Kidney (tissue), 14 donors: ENCODE data around the gene IRX4. TPM values are rescaled to one million over a fixed set of nuclear protein-coding genes. Genes with fewer than 3 reads are reported as not detected.

Experiments used
- DNase-seq, 5 donors: peaks; one replicate each; pipeline ENCODE4 v3.0.0-alpha.2; 2013 to 2020
- FAIRE-seq: peaks from 2 replicates; lab custom pipeline; 2012; peaks lifted over from hg19 to GRCh38; lab: Jason Lieb, UNC
- H3K27ac ChIP-seq, 2 donors: one replicate each; pipeline ENCODE4 v1.7.0; 2013; ENCODE audit warnings: low read depth in 2 of 2, low read length in 2 of 2, inconsistent platforms in 1 of 2
- H3K27me3 ChIP-seq: one replicate; pipeline ENCODE4 v1.7.1; 2013; ENCODE audit warnings: low read length, inconsistent platforms; ENCODE audit not compliant: control insufficient read depth, insufficient read depth
- H3K36me3 ChIP-seq, 3 donors: one replicate each; pipeline versions ENCODE4 v1.7.0 to v1.7.1; 2013; ENCODE audit warnings: low read length in 3 of 3, control low read depth in 1 of 3, inconsistent platforms in 1 of 3; ENCODE audit not compliant: insufficient read depth in 3 of 3, control insufficient read depth in 2 of 3
- H3K4me1 ChIP-seq, 3 donors: one replicate each; pipeline versions ENCODE4 v1.7.0 to v1.7.1; 2013; ENCODE audit warnings: low read length in 3 of 3, inconsistent platforms in 1 of 3, low read depth in 1 of 3; ENCODE audit not compliant: control insufficient read depth in 2 of 3, insufficient read depth in 2 of 3
- H3K4me3 ChIP-seq, 3 donors: one replicate each; pipeline versions ENCODE4 v1.7.0 to v1.8.1; 2013; ENCODE audit warnings: low read length in 3 of 3, control low read depth in 1 of 3, inconsistent platforms in 1 of 3
- H3K9ac ChIP-seq, 3 donors: one replicate each; pipeline versions ENCODE4 v1.7.0 to v1.7.1; 2013; ENCODE audit warnings: low read length in 3 of 3, control low read depth in 1 of 3, inconsistent platforms in 1 of 3
- H3K9me3 ChIP-seq, 3 donors: one replicate each; pipeline versions ENCODE4 v1.7.0 to v1.7.1; 2013; ENCODE audit warnings: low read length in 3 of 3, control low read depth in 1 of 3, inconsistent platforms in 1 of 3; ENCODE audit not compliant: control insufficient read depth in 2 of 3, insufficient read depth in 1 of 3
- intact Hi-C: fragments of 100-400 bp; cut with DNase I; formaldehyde crosslinking; loops from one replicate; pipeline ENCODE4 v1.11.1; 2022
- polyA plus RNA-seq: library from polyadenylated mRNA; stranded (reverse); fragments of 350-450 nt; fragmentation: Illumina TruSeq; extraction: RNeasy Lipid Tissue Mini Kit (QIAGEN cat#74804); gene quantifications from one replicate; pipeline ENCODE4 v1.2.3, GENCODE V29; 2014; ENCODE audit warnings: low read depth, low replicate concordance; ENCODE audit not compliant: insufficient read depth
- total RNA-seq: library from RNA; stranded (reverse); fragmentation: NEBNext Ultra II Directional; extraction: Animal tissue kit (Norgen Biotek cat#: 25700); gene quantifications from one replicate; pipeline ENCODE4 v1.2.1, GENCODE V29; 2021
- TF ChIP-seq, protein P1 (sequence below): IDR thresholded peaks from 3 replicates; pipeline ENCODE4 v1.5.1; 2012; ENCODE audit warnings: mild to moderate bottlenecking, moderate library complexity, borderline replicate concordance; ENCODE audit not compliant: insufficient read depth; ENCODE audit errors: extremely low read depth
- donor health status: control.
- donor health status: control.
- donor health status: control.
- donor health status: control.
- donor health status: control.
- donor health status: DM: yes; HTN: yes; CAD: no.
- donor health status: Normal renal cell carcinoma (clear cell type).

Gene IRX4
- total and polyA plus RNA-seq, 2 donors from 2014 or later, result not detected

DNA sequence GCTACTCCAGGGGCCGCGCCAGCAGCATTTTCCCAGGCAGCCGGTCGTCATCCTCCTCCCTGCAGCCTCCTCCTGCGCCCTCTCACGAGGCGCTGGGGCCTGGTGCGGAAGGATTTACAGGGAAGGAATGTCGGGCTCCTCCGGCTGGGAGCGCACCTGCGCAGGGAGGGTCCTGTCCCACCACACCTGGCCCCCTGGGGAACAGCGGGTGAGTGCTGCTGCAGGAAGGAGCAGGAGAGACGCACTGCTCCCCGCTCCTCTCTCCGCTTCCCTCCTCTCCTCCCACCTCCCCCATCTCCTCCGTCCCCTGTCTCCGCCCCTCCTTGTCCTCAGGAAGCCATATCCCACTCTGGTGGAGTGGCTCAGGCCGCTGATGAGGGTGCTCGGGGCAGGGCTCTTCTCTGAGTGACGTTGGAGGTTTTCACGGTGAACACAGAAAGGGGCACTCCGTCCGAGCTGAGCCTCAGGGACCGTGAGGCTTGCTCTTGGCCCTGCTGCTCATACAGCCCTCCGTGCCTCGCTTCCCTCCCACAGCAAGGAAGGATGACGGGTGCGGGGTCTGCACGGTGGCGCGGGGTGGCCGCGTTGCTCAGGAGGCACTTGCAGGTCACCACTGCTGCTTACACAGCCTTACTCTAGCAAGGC is 31.3 kb downstream of the IRX4 start:
- no peak overlapping the region for H3K4me3 ChIP-seq
- H3K4me1 ChIP-seq, result no peaks in the 10 kb centered on the region
- H3K9ac ChIP-seq, result no peak overlapping the region
- H3K9me3 ChIP-seq, result no peaks in the 10 kb centered on the region
- H3K27me3 ChIP-seq, result peaks cover 23% of the 10 kb centered on the region
- H3K27ac ChIP-seq, result no peak overlapping the region
- TF ChIP-seq, protein P1, sequence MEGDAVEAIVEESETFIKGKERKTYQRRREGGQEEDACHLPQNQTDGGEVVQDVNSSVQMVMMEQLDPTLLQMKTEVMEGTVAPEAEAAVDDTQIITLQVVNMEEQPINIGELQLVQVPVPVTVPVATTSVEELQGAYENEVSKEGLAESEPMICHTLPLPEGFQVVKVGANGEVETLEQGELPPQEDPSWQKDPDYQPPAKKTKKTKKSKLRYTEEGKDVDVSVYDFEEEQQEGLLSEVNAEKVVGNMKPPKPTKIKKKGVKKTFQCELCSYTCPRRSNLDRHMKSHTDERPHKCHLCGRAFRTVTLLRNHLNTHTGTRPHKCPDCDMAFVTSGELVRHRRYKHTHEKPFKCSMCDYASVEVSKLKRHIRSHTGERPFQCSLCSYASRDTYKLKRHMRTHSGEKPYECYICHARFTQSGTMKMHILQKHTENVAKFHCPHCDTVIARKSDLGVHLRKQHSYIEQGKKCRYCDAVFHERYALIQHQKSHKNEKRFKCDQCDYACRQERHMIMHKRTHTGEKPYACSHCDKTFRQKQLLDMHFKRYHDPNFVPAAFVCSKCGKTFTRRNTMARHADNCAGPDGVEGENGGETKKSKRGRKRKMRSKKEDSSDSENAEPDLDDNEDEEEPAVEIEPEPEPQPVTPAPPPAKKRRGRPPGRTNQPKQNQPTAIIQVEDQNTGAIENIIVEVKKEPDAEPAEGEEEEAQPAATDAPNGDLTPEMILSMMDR, result no peak
- H3K36me3 ChIP-seq, result no peaks in the 10 kb centered on the region
- intact Hi-C loops, result no loop called here
- peak in 3 of 5 donors; percentile 27 to 63 (median 27) for DNase-seq
- FAIRE-seq, result no peak

GRCh38 chr5:1850324-1851154 is 32.2 kb downstream of the IRX4 start:
- no peak overlapping the region for H3K9ac ChIP-seq
- no peaks in the 10 kb centered on the region for H3K36me3 ChIP-seq
- peak in 1 of 5 donors; percentile 51 for DNase-seq
- TF ChIP-seq, protein P1, result no peak
- H3K4me3 ChIP-seq, result no peak overlapping the region
- H3K27me3 ChIP-seq, result peaks cover 20% of the 10 kb centered on the region
- intact Hi-C loops, result no loop called here
- H3K9me3 ChIP-seq, result no peaks in the 10 kb centered on the region
- no peak overlapping the region for H3K27ac ChIP-seq
- no peaks in the 10 kb centered on the region for H3K4me1 ChIP-seq
- no peak for FAIRE-seq

DNA sequence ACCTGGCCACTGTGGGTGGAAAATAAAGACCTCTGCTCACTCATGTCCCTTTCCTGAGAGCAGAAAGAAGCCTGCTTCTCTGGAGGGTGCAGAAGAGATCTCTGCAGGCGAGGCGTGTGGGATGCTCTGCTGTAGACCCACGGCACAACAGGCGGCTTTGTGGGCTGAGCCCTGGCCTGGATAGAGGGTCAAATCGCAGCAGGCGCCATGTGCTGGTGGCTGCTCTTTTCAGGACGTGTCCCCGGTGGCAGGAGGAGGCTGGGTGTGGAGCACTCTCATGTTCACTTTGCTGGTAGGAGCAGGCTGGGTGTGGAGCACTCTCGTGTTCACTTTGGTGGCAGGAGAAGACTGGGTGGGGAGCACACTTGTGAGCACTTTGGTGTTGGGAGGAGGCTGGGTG is 35.1 kb downstream of the IRX4 start:
- Histone ChIP-seq H3K4me3 (no peak overlapping the region), H3K27ac (no peak overlapping the region), H3K36me3 (no peaks in the 10 kb centered on the region), H3K4me1 (no peaks in the 10 kb centered on the region), H3K9ac (no peak overlapping the region), H3K9me3 (no peaks in the 10 kb centered on the region), H3K27me3 (peaks cover 14% of the 10 kb centered on the region)
- no peak for FAIRE-seq
- intact Hi-C loops, result no loop called here
- peak in 1 of 5 donors; percentile 29 for DNase-seq
- TF ChIP-seq, protein P1, result no peak
